Prostate gland (tissue), 2 donors: ENCODE measurements around the gene KASH5. TPM values are rescaled to one million over a fixed set of nuclear protein-coding genes. Genes with fewer than 3 reads are reported as not detected.

Experiments used
- DNase-seq: peaks from one replicate; pipeline ENCODE4 v3.0.0-alpha.2; 2019; ENCODE audit warnings: low spot score
- H3K27ac ChIP-seq, 2 donors: fragments of 200-600 bp; sonication (generic); 2 replicates each; pipeline ENCODE4 v1.5.1; 2017 to 2019
- H3K27me3 ChIP-seq: fragments of 200-600 bp; sonication (generic); replicated peaks from 2 replicates; pipeline ENCODE4 v1.5.1; 2019; ENCODE audit not compliant: insufficient read depth
- H3K36me3 ChIP-seq, 2 donors: fragments of 200-600 bp; sonication (generic); 1 replicate in 1 of 2; 2 replicates in 1 of 2; pipeline versions ENCODE4 v1.5.1 to v1.8.1; 2017 to 2019
- H3K4me1 ChIP-seq: fragments of 200-600 bp; sonication (generic); replicated peaks from 2 replicates; pipeline ENCODE4 v1.5.1; 2019
- H3K4me3 ChIP-seq, 2 donors: fragments of 200-600 bp; sonication (generic); 2 replicates each; pipeline ENCODE4 v1.5.1; 2017 to 2019
- H3K9me3 ChIP-seq: fragments of 200-600 bp; sonication (generic); 2 replicates; pipeline ENCODE4 v1.5.1; 2017
- POLR2A ChIP-seq: fragments of 450-650 bp; IDR thresholded peaks from one replicate; pipeline ENCODE4 v1.6.1; 2016; ENCODE audit warnings: antibody characterized with exemption, mild to moderate bottlenecking
- POLR2AphosphoS5 ChIP-seq: sonication (generic); formaldehyde crosslinking; IDR thresholded peaks from one replicate; pipeline ENCODE4 v1.6.1; 2017; ENCODE audit warnings: antibody characterized with exemption
- WGBS: methylation state at CpG from one replicate; pipeline ENCODE4 v1.1.5; 2018; 5-methylcytosine and 5-hydroxymethylcytosine counted together
- intact Hi-C: fragments of 100-400 bp; cut with DNase I; formaldehyde crosslinking; loops from one replicate; pipeline ENCODE4 v1.14.2; 2022
- total RNA-seq, 2 donors: library from RNA; depleted of rRNA; stranded (reverse); fragments of >200 nt; gene quantifications; one replicate each; pipeline ENCODE4 v1.1.0, GENCODE V29; 2016
- TF ChIP-seq, protein P1 (sequence below), 4 experiments: fragments of 200-600 bp in 2 of 4; fragments of 450-650 bp in 2 of 4; sonication (generic) in 2 of 4; IDR thresholded peaks; 1 replicate in 3 of 4; 2 replicates in 1 of 4; pipeline ENCODE4 v1.5.1; 2016 to 2019; ENCODE audit warnings: antibody characterized with exemption in 4 of 4, mild to moderate bottlenecking in 2 of 4, moderate library complexity in 2 of 4

KASH5 gene, protein sequence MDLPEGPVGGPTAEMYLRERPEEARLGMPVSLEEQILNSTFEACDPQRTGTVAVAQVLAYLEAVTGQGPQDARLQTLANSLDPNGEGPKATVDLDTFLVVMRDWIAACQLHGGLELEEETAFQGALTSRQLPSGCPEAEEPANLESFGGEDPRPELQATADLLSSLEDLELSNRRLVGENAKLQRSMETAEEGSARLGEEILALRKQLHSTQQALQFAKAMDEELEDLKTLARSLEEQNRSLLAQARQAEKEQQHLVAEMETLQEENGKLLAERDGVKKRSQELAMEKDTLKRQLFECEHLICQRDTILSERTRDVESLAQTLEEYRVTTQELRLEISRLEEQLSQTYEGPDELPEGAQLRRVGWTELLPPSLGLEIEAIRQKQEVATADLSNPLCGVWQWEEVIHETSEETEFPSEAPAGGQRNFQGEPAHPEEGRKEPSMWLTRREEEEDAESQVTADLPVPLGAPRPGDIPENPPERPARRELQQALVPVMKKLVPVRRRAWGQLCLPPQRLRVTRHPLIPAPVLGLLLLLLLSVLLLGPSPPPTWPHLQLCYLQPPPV
- total RNA-seq: 10 to 100 TPM in 1 of 2 donors, not detected in 1; 13.1 TPM

DNA sequence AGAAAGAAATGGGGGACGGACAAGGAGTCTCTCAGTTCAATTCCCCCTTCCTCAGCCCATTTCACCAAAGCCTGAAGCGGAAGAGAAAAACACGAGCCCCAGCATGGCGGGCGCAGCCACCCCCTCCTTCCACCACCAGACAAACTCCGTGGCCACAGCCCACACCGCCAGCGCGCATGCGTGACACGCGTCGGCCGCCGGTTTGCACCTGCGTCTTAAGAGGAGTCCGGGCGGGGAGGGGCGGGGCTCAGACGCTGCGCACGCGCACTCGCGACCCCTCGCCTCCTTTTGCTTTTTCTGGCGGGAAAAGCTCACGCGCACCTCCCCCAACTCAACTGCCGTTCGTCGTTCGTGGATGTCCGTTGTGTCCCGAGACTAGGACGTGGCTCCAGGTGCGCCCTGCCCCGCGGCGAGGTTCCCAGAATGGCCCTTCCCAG, at the start of gene KASH5:
TSS of gene KASH5 (plus strand) at position 314 of the 437 bp plus-strand sequence. CDS start 2,635 bp downstream, outside the sequence.
- no peaks in the 10 kb centered on the region for H3K36me3 ChIP-seq
- 59% methylated on average over 37 of the region's 40 CpGs for WGBS
- H3K4me1 ChIP-seq: no peaks in the 10 kb centered on the region
- H3K27me3 ChIP-seq: no peaks in the 10 kb centered on the region
- peak; percentile 44 for DNase-seq
- H3K9me3 ChIP-seq: no peaks in the 10 kb centered on the region
- intact Hi-C loops: no loop called here
- no peak within 1 kb of the TSS for H3K4me3 ChIP-seq
- no peak within 1 kb of the TSS for H3K27ac ChIP-seq
- TF ChIP-seq, protein P1, sequence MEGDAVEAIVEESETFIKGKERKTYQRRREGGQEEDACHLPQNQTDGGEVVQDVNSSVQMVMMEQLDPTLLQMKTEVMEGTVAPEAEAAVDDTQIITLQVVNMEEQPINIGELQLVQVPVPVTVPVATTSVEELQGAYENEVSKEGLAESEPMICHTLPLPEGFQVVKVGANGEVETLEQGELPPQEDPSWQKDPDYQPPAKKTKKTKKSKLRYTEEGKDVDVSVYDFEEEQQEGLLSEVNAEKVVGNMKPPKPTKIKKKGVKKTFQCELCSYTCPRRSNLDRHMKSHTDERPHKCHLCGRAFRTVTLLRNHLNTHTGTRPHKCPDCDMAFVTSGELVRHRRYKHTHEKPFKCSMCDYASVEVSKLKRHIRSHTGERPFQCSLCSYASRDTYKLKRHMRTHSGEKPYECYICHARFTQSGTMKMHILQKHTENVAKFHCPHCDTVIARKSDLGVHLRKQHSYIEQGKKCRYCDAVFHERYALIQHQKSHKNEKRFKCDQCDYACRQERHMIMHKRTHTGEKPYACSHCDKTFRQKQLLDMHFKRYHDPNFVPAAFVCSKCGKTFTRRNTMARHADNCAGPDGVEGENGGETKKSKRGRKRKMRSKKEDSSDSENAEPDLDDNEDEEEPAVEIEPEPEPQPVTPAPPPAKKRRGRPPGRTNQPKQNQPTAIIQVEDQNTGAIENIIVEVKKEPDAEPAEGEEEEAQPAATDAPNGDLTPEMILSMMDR (IDR thresholded peaks at IDR 0.05): no peak
- peak; percentile 42 for TF ChIP-seq POLR2AphosphoS5

DNA sequence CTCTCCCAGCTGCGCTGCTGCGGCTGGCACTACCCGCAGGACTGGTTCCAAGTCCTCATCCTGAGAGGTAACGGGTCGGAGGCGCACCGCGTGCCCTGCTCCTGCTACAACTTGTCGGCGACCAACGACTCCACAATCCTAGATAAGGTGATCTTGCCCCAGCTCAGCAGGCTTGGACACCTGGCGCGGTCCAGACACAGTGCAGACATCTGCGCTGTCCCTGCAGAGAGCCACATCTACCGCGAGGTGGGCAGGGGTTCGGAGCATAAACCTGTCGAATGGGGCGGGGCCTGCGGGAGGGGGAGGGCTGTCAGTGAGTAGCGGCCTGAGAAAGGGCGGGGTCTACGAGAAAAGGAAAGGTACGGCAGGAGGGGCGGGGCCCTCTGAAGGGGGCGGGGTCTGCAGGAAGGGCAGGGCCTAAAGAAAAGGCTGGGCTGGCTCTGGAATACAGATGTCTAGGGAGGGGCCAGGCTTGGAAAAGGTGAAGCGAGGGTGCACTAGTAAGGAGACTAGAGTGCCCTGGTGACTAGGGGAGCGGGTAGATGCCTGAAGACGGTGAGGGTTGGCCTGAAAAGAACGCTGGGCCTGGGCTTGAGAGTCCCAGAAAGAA, 49.3 kb upstream of the KASH5 start:
- Histone ChIP-seq H3K36me3 (no peaks in the 10 kb centered on the region), H3K9me3 (no peaks in the 10 kb centered on the region), H3K27me3 (no peaks in the 10 kb centered on the region), H3K27ac (peak overlapping the region; percentile 72 to 81), H3K4me3 (peak overlapping the region; percentile 26 to 33), H3K4me1 (no peaks in the 10 kb centered on the region)
- TF ChIP-seq, protein P1 (IDR thresholded peaks at IDR 0.05): peak in 1 of 4 experiments; percentile 6
- TF ChIP-seq POLR2AphosphoS5 (no peak), POLR2A (no peak)
- 9% methylated on average over 30 of the region's 30 CpGs for WGBS
- intact Hi-C loops: no loop called here
- DNase-seq: peak; percentile 93

DNA sequence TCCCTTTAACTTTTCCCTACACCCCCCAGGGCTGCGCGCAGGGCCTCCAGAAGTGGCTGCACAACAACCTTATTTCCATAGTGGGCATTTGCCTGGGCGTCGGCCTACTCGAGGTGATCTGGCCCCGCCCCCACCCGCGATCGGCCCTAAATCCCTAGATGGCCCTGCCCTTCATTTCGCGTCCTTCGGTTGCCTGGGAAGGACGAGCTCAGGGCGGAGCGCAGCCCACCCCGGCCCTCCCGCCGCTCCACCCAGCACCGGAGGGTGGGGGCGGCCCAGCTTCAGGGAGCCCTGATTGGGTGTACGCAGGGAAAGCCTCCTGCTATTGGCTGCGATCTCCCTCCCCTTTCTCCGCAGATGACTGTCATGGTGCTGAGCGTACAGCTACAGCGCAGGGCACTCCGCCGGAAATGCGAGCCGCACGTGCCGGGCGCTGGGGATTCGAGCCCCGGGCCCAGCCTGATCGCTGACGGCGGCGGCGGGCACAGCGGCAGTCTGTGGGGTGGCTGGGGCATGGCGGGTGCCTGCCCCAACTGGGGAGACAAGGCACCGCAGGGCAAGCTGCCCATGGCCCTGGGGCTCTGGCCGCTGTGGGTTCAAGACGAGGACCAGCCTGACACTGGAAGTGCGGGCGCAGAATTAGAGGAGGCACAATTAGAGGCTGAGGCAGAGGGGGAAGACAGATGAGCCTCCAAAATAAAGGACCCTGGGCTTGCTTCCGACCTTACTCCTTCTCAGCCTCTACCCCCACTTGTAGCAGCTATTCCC, 48.6 kb upstream of the KASH5 start:
- DNase-seq: peak; percentile 88
- Histone ChIP-seq H3K36me3 (no peaks in the 10 kb centered on the region), H3K27me3 (no peaks in the 10 kb centered on the region), H3K9me3 (no peaks in the 10 kb centered on the region), H3K4me1 (no peaks in the 10 kb centered on the region), H3K4me3 (peak overlapping the region; percentile 26 to 33), H3K27ac (peak overlapping the region; percentile 72 to 81)
- intact Hi-C loops: no loop called here
- TF ChIP-seq, protein P1 (IDR thresholded peaks at IDR 0.05): peak in 1 of 4 experiments; percentile 14
- peak; percentile 45 for TF ChIP-seq POLR2A
- TF ChIP-seq POLR2AphosphoS5: peak; percentile 92
- WGBS: 12% methylated on average over 23 of the region's 47 CpGs

DNA sequence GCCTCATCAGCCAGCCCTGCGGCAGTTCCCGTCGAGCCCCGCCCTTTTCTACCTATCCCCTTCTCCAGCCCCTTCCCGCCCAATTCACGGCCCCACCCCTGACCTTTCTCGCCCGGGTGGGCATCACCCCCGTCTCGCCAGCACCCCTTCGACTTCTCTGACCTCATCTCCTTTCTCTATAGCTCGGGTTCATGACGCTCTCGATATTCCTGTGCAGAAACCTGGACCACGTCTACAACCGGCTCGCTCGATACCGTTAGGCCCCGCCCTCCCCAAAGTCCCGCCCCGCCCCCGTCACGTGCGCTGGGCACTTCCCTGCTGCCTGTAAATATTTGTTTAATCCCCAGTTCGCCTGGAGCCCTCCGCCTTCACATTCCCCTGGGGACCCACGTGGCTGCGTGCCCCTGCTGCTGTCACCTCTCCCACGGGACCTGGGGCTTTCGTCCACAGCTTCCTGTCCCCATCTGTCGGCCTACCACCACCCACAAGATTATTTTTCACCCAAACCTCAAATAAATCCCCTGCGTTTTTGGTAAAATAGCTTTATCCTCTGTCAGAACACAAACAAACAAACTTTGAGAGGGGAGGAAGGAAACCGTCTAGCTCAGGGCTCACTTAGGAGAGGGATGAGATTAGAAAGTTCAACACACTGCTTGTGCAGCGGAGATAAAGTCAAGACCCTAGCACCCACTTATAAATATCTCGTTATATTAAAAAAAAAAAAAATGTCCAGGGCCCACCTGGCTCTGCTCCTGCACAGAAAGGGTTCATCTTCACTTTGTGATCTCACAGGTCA, 47.8 kb upstream of the KASH5 start:
- intact Hi-C loops: no loop called here
- Histone ChIP-seq H3K9me3 (no peaks in the 10 kb centered on the region), H3K27ac (peak overlapping the region; percentile 72 to 81), H3K36me3 (no peaks in the 10 kb centered on the region), H3K4me1 (no peaks in the 10 kb centered on the region), H3K4me3 (peak overlapping the region; percentile 26 to 33), H3K27me3 (no peaks in the 10 kb centered on the region)
- TF ChIP-seq POLR2A (no peak), POLR2AphosphoS5 (peak; percentile 68)
- peak; percentile 68 for DNase-seq
- 17% methylated on average over 36 of the region's 36 CpGs for WGBS
